ENCODE results near the gene PHTF2. TPM values are rescaled to one million over a fixed set of nuclear protein-coding genes. Genes with fewer than 3 reads are reported as not detected.

Gene PHTF2
- total RNA-seq, 2 experiments from 2014 or later, result 25.2 to 25.4 TPM

DNA sequence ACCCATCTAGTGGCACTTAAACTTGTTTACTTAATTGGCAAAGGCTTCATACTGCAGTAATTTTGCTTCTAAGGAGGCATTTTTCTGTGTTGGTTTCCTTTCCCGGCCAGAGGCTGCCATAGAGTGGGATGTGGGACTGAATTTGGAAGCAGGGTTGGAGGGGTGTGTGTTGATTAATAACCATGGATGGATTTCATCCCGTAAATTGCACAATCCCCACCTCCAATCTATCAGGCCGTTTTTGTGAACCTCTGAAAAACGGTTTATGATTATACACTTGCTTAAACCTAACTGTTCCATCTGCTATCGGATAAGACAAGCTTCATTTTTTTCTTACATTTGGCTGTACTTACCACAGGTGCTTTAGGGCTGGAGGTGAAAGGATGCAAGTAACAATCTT lies 1.6 kb upstream of the PHTF2 start:
- Mint-ChIP-seq H3K4me1 (ENCODE audit: low read depth) (peaks cover 47% of the 10 kb centered on the region), H3K36me3 (ENCODE audit: low read depth) (peaks cover 18% of the 10 kb centered on the region), H3K4me3 (peak overlapping the region; percentile 89), H3K27me3 (no peaks in the 10 kb centered on the region), H3K9me3 (no peaks in the 10 kb centered on the region), H3K27ac (no peak overlapping the region)
- POLR2A ChIA-PET, result interaction anchor here (0.6 kb wide), 1 partner anchor 258 kb away, joined by 3 read pairs; no protein-coding TSS in a partner anchor
- intact Hi-C loops (cut with micrococcal nuclease), result loop anchor here (5.0 kb wide), 1 partner anchor 100 kb away; no protein-coding TSS in a partner anchor
- ATAC-seq, result no peak
- TF ChIP-seq, protein P1, sequence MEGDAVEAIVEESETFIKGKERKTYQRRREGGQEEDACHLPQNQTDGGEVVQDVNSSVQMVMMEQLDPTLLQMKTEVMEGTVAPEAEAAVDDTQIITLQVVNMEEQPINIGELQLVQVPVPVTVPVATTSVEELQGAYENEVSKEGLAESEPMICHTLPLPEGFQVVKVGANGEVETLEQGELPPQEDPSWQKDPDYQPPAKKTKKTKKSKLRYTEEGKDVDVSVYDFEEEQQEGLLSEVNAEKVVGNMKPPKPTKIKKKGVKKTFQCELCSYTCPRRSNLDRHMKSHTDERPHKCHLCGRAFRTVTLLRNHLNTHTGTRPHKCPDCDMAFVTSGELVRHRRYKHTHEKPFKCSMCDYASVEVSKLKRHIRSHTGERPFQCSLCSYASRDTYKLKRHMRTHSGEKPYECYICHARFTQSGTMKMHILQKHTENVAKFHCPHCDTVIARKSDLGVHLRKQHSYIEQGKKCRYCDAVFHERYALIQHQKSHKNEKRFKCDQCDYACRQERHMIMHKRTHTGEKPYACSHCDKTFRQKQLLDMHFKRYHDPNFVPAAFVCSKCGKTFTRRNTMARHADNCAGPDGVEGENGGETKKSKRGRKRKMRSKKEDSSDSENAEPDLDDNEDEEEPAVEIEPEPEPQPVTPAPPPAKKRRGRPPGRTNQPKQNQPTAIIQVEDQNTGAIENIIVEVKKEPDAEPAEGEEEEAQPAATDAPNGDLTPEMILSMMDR (IDR thresholded peaks at IDR 0.05), result no peak
- CTCF ChIA-PET, result interaction anchor here (0.8 kb wide), 1 partner anchor 145 kb away, joined by 3 read pairs; no protein-coding TSS in a partner anchor
- no peak for DNase-seq

DNA sequence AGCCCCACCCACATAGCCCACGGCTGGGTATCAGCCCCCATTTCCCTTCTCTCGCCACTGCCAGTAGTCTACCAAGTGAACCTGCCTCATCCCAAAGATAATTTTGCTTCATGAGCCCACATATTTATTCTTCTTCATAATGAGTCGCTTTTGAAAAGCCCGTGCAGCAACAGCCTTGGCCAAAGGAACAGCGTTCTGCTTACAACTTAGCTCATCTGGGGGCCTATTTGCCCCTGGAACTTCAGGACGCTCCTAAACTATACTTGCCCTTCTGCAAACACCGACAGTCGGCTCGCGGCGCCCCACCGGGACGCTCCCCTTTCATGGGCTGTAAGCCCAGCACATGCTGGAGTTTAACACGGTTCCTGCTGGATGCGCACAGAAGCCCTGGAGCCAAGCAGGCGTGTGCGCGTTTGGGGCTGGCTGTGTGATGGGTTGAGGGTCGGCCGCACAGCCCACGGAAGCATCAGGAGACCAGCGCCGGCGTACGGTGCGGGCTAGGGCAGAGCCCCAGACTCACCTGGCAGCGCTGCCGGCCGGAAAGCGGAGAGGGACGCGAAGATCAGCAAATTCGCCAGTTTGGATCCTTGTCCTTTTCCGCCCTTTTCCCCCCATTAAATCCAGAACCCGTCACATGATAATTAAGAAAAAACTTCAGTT lies 709 bp upstream of the PHTF2 start:
- H3K9me3 Mint-ChIP-seq, result no peaks in the 10 kb centered on the region
- DNase-seq (no peak), ATAC-seq (peak; percentile 35)
- H3K27ac Mint-ChIP-seq, result peak overlapping the region; percentile 94
- peaks cover 56% of the 10 kb centered on the region for H3K4me1 Mint-ChIP-seq (ENCODE audit: low read depth)
- intact Hi-C loops (cut with micrococcal nuclease), result loop anchor here (5.0 kb wide), 1 partner anchor 99 kb away; no protein-coding TSS in a partner anchor
- H3K27me3 Mint-ChIP-seq, result no peaks in the 10 kb centered on the region
- POLR2A ChIA-PET, result interaction anchor here (0.6 to 1.7 kb wide), 5 partner anchors 59 to 110 kb away, joined by 3 to 6 read pairs (median 3); no protein-coding TSS in a partner anchor
- peak overlapping the region; percentile 89 for H3K4me3 Mint-ChIP-seq
- TF ChIP-seq, protein P1 (IDR thresholded peaks at IDR 0.05), result no peak
- peaks cover 21% of the 10 kb centered on the region for H3K36me3 Mint-ChIP-seq (ENCODE audit: low read depth)
- CTCF ChIA-PET, result interaction anchor here (1.0 to 2.2 kb wide), 6 partner anchors 16 to 146 kb away, joined by 3 to 10 read pairs (median 6); no protein-coding TSS in a partner anchor

DNA sequence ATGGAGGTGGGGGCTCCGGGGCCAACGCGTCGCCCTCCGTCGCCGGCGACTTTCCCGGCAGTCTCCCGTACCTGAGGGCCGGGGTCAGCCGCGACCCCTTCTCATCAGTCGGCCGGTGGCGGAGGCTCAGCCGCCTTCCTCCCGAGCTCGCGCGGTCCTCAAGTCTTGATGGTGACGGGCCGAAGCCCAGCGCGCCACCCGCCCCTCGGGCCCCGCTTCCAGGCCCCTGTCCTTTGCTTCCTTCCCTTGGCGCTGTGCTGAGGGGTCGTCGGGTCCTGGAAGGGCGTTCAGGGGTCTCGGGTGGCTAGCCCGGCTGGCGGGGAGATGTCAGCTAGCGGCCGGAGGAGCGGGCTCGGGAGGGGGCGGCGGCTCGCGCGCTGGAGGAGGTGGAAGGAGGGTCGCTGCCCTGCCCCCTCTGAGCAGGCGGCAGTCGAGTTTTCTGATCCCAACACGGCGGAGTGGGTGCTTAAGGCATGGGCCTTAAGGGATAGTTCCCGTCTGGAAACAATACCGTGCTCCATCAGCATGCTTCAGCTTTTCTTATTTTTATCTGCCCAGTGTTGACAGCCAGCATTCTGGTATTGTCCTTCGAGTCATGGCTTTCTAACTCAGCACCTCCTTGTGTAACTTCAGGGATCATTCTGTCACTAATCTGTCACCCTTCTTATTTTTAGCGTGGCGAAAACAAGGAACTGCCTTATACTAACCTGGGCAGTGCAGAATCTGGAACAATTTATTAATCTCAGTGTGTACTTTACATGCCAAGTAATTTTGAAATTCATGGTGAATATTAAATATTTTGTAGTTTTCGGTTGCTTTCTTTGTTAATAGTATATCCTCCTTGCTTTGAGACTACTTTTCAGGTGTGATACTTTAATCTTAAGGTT lies 748 bp downstream of the PHTF2 start:
- peak; percentile 26 for DNase-seq
- Mint-ChIP-seq H3K27ac (peak overlapping the region; percentile 94), H3K36me3 (ENCODE audit: low read depth) (peaks cover 21% of the 10 kb centered on the region), H3K9me3 (peaks cover 2% of the 10 kb centered on the region), H3K4me1 (ENCODE audit: low read depth) (peaks cover 69% of the 10 kb centered on the region), H3K4me3 (peak overlapping the region; percentile 89), H3K27me3 (no peaks in the 10 kb centered on the region)
- ChIA-PET CTCF (interaction anchor here (0.8 to 2.2 kb wide), 10 partner anchors 15 to 149 kb away, joined by 3 to 10 read pairs (median 4); partner anchors contain the start of gene RSBN1L), POLR2A (interaction anchor here (0.8 to 1.7 kb wide), 8 partner anchors 12 to 371 kb away, joined by 3 to 6 read pairs (median 4); no protein-coding TSS in a partner anchor)
- TF ChIP-seq, protein P1 (IDR thresholded peaks at IDR 0.05), result no peak
- ATAC-seq, result no peak
- intact Hi-C loops (cut with micrococcal nuclease), result loop anchor here (5.0 kb wide), 1 partner anchor 98 kb away; no protein-coding TSS in a partner anchor

- H3K9me3 Mint-ChIP-seq, result peaks cover 3% of the 10 kb centered on the region
- peaks cover 23% of the 10 kb centered on the region for H3K36me3 Mint-ChIP-seq (ENCODE audit: low read depth)
- no peaks in the 10 kb centered on the region for H3K27me3 Mint-ChIP-seq
- H3K27ac Mint-ChIP-seq, result peak overlapping the region; percentile 94
- CTCF ChIA-PET, result interaction anchor here (1.4 to 2.2 kb wide), 2 partner anchors 41 to 99 kb away, joined by 3 to 8 read pairs; no protein-coding TSS in a partner anchor
- TF ChIP-seq, protein P1 (IDR thresholded peaks at IDR 0.05), result no peak
- ATAC-seq (no peak), DNase-seq (peak; percentile 41)
- intact Hi-C loops (cut with micrococcal nuclease), result no loop called here
- peaks cover 67% of the 10 kb centered on the region for H3K4me1 Mint-ChIP-seq (ENCODE audit: low read depth)
- POLR2A ChIA-PET, result interaction anchor here (1.4 kb wide), 1 partner anchor 103 kb away, joined by 4 read pairs; no protein-coding TSS in a partner anchor
- H3K4me3 Mint-ChIP-seq, result peak overlapping the region; percentile 89
Measured at GRCh38 chr7:77800158-77800557, 1.6 kb downstream of the PHTF2 start.
